ENCODE results near the gene CEP112.

Gene CEP112

GRCh38 chr17:65953316-65954147, 238.4 kb downstream of the CEP112 start:
- TF ChIP-seq POLR2A (IDR thresholded peaks at IDR 0.05; ENCODE audit: low read length) (no peak), GATA1 (IDR thresholded peaks at IDR 0.05; ENCODE audit: low read depth, low read length) (no peak)
- no peak for DNase-seq

DNA sequence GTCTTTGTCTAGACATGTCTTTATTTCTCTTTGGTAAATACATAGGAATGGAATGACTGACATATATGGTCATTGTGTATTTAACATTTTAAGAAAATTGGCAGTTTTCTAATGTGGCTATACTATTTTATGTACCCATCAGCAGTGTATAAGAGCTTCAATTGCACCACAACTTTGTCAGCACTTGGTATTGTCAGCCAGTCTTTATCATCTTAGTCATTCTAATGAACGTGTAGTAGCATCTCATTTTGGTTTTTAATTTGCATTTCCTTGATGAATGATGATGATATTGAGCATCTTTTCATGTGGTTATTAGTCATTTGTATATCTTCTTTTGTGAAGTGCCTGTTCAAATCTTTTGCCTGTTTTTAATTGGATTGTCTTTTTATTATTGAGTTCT, 239.3 kb downstream of the CEP112 start:
- TF ChIP-seq GATA1 (IDR thresholded peaks at IDR 0.05; ENCODE audit: low read depth, low read length): no peak
- no peak for TF ChIP-seq POLR2A (IDR thresholded peaks at IDR 0.05; ENCODE audit: low read length)
- no peak for DNase-seq

- TF ChIP-seq GATA1 (IDR thresholded peaks at IDR 0.05; ENCODE audit: low read depth, low read length) (no peak), POLR2A (IDR thresholded peaks at IDR 0.05; ENCODE audit: low read length) (no peak)
- DNase-seq: no peak
Measured at GRCh38 chr17:65952015-65952414, 239.9 kb downstream of the CEP112 start.

DNA sequence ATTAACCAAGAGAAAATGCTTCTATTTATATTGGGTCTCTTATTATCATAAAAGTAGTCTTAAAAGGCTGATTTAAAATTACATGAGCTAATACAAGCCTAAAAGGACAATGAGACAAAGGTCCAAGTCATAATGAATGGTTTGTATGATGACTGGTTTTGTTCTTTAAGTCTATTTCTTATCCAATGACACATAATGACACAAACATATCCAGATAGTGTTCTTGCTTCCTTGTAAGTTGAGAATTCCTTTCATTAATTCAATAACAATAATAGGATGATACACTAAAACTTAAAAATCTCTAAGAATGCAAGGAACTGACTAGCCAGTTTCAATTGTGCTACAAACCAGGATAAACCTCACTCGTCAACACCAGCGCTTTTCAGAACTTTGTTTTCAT, 244.1 kb downstream of the CEP112 start:
- no peak for DNase-seq
- TF ChIP-seq POLR2A (IDR thresholded peaks at IDR 0.05; ENCODE audit: low read length) (no peak), GATA1 (IDR thresholded peaks at IDR 0.05; ENCODE audit: low read depth, low read length) (no peak)

- DNase-seq: no peak
- TF ChIP-seq POLR2A (IDR thresholded peaks at IDR 0.05; ENCODE audit: low read length) (no peak), GATA1 (IDR thresholded peaks at IDR 0.05; ENCODE audit: low read depth, low read length) (no peak)
Measured at GRCh38 chr17:65942592-65942991, 249.3 kb downstream of the CEP112 start.

GRCh38 chr17:65941356-65941899, 250.5 kb downstream of the CEP112 start:
- no peak for TF ChIP-seq GATA1 (IDR thresholded peaks at IDR 0.05; ENCODE audit: low read depth, low read length)
- no peak for TF ChIP-seq POLR2A (IDR thresholded peaks at IDR 0.05; ENCODE audit: low read length)
- DNase-seq: no peak

- TF ChIP-seq POLR2A (IDR thresholded peaks at IDR 0.05; ENCODE audit: low read length) (no peak), GATA1 (IDR thresholded peaks at IDR 0.05; ENCODE audit: low read depth, low read length) (no peak)
- DNase-seq: no peak
Measured at GRCh38 chr17:65936013-65936412, 255.9 kb downstream of the CEP112 start.

DNA sequence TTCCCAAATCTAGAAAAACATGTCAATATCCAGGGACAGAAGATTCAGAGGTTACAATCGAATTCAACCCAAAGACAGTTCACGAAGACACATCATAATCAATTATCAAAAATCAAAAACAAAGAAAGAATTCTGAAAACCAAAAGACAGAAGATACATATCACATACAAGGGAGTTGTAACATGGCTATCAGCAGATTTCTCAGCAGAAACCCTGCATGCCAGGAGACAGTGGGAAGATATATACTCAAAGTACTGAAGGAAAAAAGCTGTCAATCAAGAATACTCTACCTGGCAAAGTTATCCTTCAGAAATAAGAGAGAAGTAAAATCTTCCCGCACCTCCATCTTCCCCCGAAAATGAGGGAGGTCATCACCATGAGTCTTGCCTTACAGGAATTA, 258.6 kb downstream of the CEP112 start:
- DNase-seq: no peak
- TF ChIP-seq POLR2A (IDR thresholded peaks at IDR 0.05; ENCODE audit: low read length): no peak
- TF ChIP-seq GATA1 (IDR thresholded peaks at IDR 0.05; ENCODE audit: low read depth, low read length): no peak

DNA sequence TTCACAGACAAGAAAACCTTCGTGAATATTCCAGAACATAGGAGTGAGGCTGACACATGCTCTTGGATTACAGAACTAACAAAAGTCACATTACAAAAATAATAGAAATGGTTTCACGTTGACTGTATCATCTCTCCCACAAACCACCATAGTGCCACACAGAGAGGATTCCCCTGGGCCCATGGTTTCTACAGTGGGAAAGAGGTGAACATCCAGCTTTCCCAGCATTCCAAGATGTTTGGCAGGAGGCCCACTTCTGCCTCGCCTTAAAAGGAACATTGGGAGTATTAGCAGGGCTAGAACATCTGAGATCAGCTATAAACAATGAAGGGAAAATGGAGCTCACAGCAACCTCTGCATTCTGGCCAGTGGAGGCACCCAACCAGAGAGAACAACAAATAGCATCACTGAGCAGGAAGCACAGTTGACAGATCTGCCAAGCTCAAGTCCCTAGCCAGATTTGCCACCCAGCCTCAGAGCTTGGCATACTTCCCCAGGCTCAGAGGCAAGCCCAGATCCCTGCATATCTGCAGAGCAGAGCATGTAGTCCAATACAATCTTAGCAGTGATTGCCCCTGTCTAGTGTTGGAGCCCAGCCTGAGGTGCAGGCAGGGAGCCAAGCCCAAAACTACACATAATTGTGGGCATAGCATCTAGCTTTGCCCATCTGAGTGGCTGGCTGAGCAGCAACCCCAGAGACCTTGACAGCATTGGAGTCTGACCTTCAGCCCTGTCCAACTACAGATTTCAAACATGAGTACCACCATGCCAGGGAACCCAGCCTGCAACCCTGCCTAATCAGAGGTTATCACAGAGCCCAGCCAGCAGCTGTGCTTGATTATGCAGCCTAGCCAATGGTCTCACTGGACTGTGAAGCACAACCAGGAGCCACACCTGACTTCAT, 260.4 kb downstream of the CEP112 start:
- DNase-seq: no peak
- no peak for TF ChIP-seq GATA1 (IDR thresholded peaks at IDR 0.05; ENCODE audit: low read depth, low read length)
- TF ChIP-seq POLR2A (IDR thresholded peaks at IDR 0.05; ENCODE audit: low read length): no peak

DNA sequence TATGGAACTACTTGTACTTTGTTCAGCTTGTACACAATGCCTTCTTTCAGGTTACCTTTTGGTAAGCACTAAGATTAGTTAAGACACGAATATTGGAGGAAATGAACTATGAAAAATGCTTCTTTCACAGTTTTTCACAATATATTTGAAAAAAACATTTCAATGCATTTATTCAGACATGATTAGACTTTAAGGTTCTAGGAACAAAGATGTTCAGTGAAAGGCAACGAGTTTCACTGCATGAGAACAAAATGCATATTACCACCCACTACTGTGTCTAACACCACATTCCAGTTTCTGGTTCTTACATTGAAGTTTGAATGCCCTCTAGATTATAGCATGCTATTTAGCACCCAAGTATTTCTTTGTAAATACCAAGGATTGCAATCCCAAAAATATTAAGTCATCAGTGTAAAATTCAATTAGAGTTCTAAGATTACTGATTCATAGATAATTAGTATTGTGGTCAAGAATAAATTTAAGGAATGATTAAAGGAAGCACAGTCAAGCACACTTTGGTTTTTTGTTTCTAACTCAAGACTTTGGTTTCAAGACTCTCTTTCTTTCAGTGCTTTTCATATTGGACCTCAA, 261.7 kb downstream of the CEP112 start:
- DNase-seq: no peak
- no peak for TF ChIP-seq GATA1 (IDR thresholded peaks at IDR 0.05; ENCODE audit: low read depth, low read length)
- no peak for TF ChIP-seq POLR2A (IDR thresholded peaks at IDR 0.05; ENCODE audit: low read length)

DNA sequence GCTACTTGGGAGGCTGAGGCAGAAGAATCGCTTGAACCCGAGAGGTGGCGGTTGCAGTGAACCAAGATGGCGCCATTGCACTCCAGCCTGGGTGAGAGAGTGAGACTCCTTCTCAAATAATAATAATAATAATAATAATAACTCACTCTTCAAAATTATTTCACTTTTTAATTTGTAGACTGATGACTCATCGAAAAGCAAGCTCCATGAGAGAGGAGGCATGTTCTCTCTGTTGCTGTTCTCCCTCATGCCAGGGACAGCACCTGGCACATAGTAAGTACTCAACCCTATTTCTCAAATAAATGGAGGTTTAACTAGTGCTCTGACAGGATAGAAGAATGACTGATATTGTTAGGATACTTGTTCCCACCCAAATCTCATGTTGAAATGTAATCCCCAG, 265.3 kb downstream of the CEP112 start:
- DNase-seq: no peak
- TF ChIP-seq GATA1 (IDR thresholded peaks at IDR 0.05; ENCODE audit: low read depth, low read length): no peak
- no peak for TF ChIP-seq POLR2A (IDR thresholded peaks at IDR 0.05; ENCODE audit: low read length)

DNA sequence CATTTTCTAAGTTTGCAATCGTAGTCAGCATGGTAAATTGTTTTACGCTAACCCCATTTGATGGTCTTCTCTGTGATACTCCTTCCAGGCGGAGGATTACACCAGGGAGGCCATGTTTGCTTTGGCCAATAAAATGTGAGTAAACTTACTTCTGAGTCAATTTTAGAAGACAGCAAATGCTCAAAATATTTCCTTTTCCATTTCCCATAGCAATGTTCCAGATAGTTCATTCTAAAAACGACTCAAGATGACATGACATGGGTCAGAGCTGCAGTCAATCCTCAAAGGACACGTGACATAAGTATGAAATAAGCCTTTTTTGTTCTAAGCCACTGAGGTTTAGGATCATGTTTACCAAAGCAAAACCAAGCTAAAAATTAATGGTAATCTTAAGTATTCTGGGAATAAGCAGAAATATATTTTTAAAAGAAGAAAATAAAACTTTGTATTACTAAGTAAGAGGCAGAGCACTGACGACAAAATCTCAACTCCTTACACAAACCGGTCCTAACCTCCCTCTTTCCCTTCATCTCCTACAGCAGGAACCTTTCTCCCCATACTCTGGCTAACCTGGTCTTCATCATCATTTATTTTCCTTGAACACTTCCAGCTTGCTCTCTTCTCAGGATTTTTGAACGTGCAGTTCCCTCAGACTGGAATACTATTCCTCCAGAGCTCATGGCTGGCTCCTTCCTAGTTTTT, 266.2 kb downstream of the CEP112 start:
- DNase-seq: no peak
- TF ChIP-seq GATA1 (IDR thresholded peaks at IDR 0.05; ENCODE audit: low read depth, low read length): no peak
- TF ChIP-seq POLR2A (IDR thresholded peaks at IDR 0.05; ENCODE audit: low read length): no peak

DNA sequence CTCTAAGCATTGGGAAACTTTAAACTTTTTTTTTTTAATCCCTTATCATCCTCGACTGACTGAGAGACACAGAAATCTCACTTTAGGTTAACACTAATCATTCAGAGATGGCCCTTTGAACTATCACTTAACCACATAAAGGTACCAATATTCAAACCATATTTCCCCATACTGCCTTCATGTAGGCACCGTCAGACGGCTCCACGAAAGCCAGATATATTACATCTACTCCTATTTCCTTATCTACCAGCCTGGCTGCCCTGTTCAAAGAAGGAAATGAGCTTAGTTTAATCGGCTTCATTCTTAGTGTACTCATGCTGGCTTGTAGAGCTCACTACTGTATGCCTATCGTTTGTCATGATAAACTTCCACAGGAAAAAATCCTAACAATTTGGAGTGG, 270.9 kb downstream of the CEP112 start:
- TF ChIP-seq POLR2A (IDR thresholded peaks at IDR 0.05; ENCODE audit: low read length) (no peak), GATA1 (IDR thresholded peaks at IDR 0.05; ENCODE audit: low read depth, low read length) (no peak)
- no peak for DNase-seq

Data from erythroblast (primary cell).